ENCODE measurements around the gene MARCHF3.
"Not testable (repeated sequence)": the region's sequence is repeated elsewhere in the genome, so short reads cannot be mapped to it uniquely, and the experiment has no call there.

The MARCHF3 gene

GRCh38 chr5:126843375-126843774 is 187.0 kb downstream of the MARCHF3 start:
- not testable (repeated sequence) for H3K27ac ChIP-seq (ENCODE audit: low read depth, low read length); H3K4me3 ChIP-seq (ENCODE audit: low read length); H3K4me2 ChIP-seq (ENCODE audit: low read length); H3K9ac ChIP-seq (ENCODE audit: low read length); H2AK5ac ChIP-seq (ENCODE audit: low read length); H3K79me1 ChIP-seq (ENCODE audit: low read length); H3K18ac ChIP-seq (ENCODE audit: low read length); H3K27me3 ChIP-seq (ENCODE audit: insufficient read depth, low read length, poor library complexity); H3K56ac ChIP-seq (ENCODE audit: low read length); H2BK5ac ChIP-seq (ENCODE audit: low read length); DNase-seq; H2BK15ac ChIP-seq (replicated peaks; ENCODE audit: low read depth); H3K4ac ChIP-seq (ENCODE audit: low read depth, low read length); H3K79me2 ChIP-seq (ENCODE audit: control insufficient read depth, insufficient read depth, low read length); H3K23ac ChIP-seq (ENCODE audit: low read length); H4K8ac ChIP-seq (ENCODE audit: low read depth, low read length); H2BK120ac ChIP-seq (ENCODE audit: low read depth, low read length); H4K5ac ChIP-seq (ENCODE audit: low read length); H3K36me3 ChIP-seq (ENCODE audit: control insufficient read depth, insufficient read depth, low read length)
- peaks cover 11% of the 10 kb centered on the region for H3K4me1 ChIP-seq (ENCODE audit: control insufficient read depth, low read depth, low read length)
- no CpG with 5 or more reads among the region's 11 CpGs for WGBS (ENCODE audit: extremely low coverage, insufficient coverage, low lambda C conversion rate)

- H3K56ac ChIP-seq (ENCODE audit: low read length); H3K27me3 ChIP-seq (ENCODE audit: insufficient read depth, low read length, poor library complexity); H3K4me2 ChIP-seq (ENCODE audit: low read length); H3K4ac ChIP-seq (ENCODE audit: low read depth, low read length); H2BK15ac ChIP-seq (replicated peaks; ENCODE audit: low read depth); H2AK5ac ChIP-seq (ENCODE audit: low read length); H3K18ac ChIP-seq (ENCODE audit: low read length); H2BK120ac ChIP-seq (ENCODE audit: low read depth, low read length); H3K36me3 ChIP-seq (ENCODE audit: control insufficient read depth, insufficient read depth, low read length); H3K79me1 ChIP-seq (ENCODE audit: low read length); H3K9ac ChIP-seq (ENCODE audit: low read length); H3K79me2 ChIP-seq (ENCODE audit: control insufficient read depth, insufficient read depth, low read length); H4K5ac ChIP-seq (ENCODE audit: low read length); H3K4me3 ChIP-seq (ENCODE audit: low read length); H2BK5ac ChIP-seq (ENCODE audit: low read length); H3K23ac ChIP-seq (ENCODE audit: low read length); H4K8ac ChIP-seq (ENCODE audit: low read depth, low read length); H3K4me1 ChIP-seq (ENCODE audit: control insufficient read depth, low read depth, low read length); H3K27ac ChIP-seq (ENCODE audit: low read depth, low read length): not testable (repeated sequence)
- WGBS (ENCODE audit: extremely low coverage, insufficient coverage, low lambda C conversion rate) = no CpG with 5 or more reads among the region's 7 CpGs
- peak; percentile 44 for DNase-seq
Measured at GRCh38 chr5:126839407-126839806, 191.0 kb downstream of the MARCHF3 start.

- no CpG with 5 or more reads among the region's 7 CpGs for WGBS (ENCODE audit: extremely low coverage, insufficient coverage, low lambda C conversion rate)
- no peak overlapping the region for H3K23ac ChIP-seq (ENCODE audit: low read length)
- H3K56ac ChIP-seq (ENCODE audit: low read length) = no peak overlapping the region
- H2BK120ac ChIP-seq (ENCODE audit: low read depth, low read length) = no peak overlapping the region
- H3K4me3 ChIP-seq (ENCODE audit: low read length) = no peak overlapping the region
- no peak overlapping the region for H4K8ac ChIP-seq (ENCODE audit: low read depth, low read length)
- no peak for DNase-seq
- H3K36me3 ChIP-seq (ENCODE audit: control insufficient read depth, insufficient read depth, low read length) = peaks cover 4% of the 10 kb centered on the region
- H3K4ac ChIP-seq (ENCODE audit: low read depth, low read length) = no peak overlapping the region
- H2AK5ac ChIP-seq (ENCODE audit: low read length) = no peak overlapping the region
- no peak overlapping the region for H3K4me2 ChIP-seq (ENCODE audit: low read length)
- no peak overlapping the region for H3K27ac ChIP-seq (ENCODE audit: low read depth, low read length)
- H4K5ac ChIP-seq (ENCODE audit: low read length) = no peak overlapping the region
- H2BK15ac ChIP-seq (replicated peaks; ENCODE audit: low read depth) = no peak overlapping the region
- no peaks in the 10 kb centered on the region for H3K27me3 ChIP-seq (ENCODE audit: insufficient read depth, low read length, poor library complexity)
- no peak overlapping the region for H3K18ac ChIP-seq (ENCODE audit: low read length)
- peaks cover 1% of the 10 kb centered on the region for H3K79me1 ChIP-seq (ENCODE audit: low read length)
- no peak overlapping the region for H2BK5ac ChIP-seq (ENCODE audit: low read length)
- no peak overlapping the region for H3K9ac ChIP-seq (ENCODE audit: low read length)
- no peaks in the 10 kb centered on the region for H3K79me2 ChIP-seq (ENCODE audit: control insufficient read depth, insufficient read depth, low read length)
- H3K4me1 ChIP-seq (ENCODE audit: control insufficient read depth, low read depth, low read length) = peaks cover 3% of the 10 kb centered on the region
Measured at GRCh38 chr5:126837906-126838539, 192.3 kb downstream of the MARCHF3 start.

GRCh38 chr5:126837242-126837641 is 193.1 kb downstream of the MARCHF3 start:
- H3K4ac ChIP-seq (ENCODE audit: low read depth, low read length) = no peak overlapping the region
- no peak overlapping the region for H3K4me3 ChIP-seq (ENCODE audit: low read length)
- no peak overlapping the region for H4K8ac ChIP-seq (ENCODE audit: low read depth, low read length)
- H3K23ac ChIP-seq (ENCODE audit: low read length) = no peak overlapping the region
- no CpG with 5 or more reads among the region's 4 CpGs for WGBS (ENCODE audit: extremely low coverage, insufficient coverage, low lambda C conversion rate)
- H3K79me1 ChIP-seq (ENCODE audit: low read length) = peaks cover 1% of the 10 kb centered on the region
- H3K79me2 ChIP-seq (ENCODE audit: control insufficient read depth, insufficient read depth, low read length) = no peaks in the 10 kb centered on the region
- H3K9ac ChIP-seq (ENCODE audit: low read length) = no peak overlapping the region
- H2BK5ac ChIP-seq (ENCODE audit: low read length) = no peak overlapping the region
- H2BK15ac ChIP-seq (replicated peaks; ENCODE audit: low read depth) = no peak overlapping the region
- no peak for DNase-seq
- no peak overlapping the region for H4K5ac ChIP-seq (ENCODE audit: low read length)
- no peak overlapping the region for H3K27ac ChIP-seq (ENCODE audit: low read depth, low read length)
- H3K36me3 ChIP-seq (ENCODE audit: control insufficient read depth, insufficient read depth, low read length) = peaks cover 4% of the 10 kb centered on the region
- no peak overlapping the region for H3K4me2 ChIP-seq (ENCODE audit: low read length)
- H2BK120ac ChIP-seq (ENCODE audit: low read depth, low read length) = no peak overlapping the region
- H3K18ac ChIP-seq (ENCODE audit: low read length) = no peak overlapping the region
- peaks cover 3% of the 10 kb centered on the region for H3K4me1 ChIP-seq (ENCODE audit: control insufficient read depth, low read depth, low read length)
- H3K27me3 ChIP-seq (ENCODE audit: insufficient read depth, low read length, poor library complexity) = no peaks in the 10 kb centered on the region
- H2AK5ac ChIP-seq (ENCODE audit: low read length) = no peak overlapping the region
- no peak overlapping the region for H3K56ac ChIP-seq (ENCODE audit: low read length)

GRCh38 chr5:126836778-126837177 is 193.6 kb downstream of the MARCHF3 start:
- Histone ChIP-seq H3K4me3 (ENCODE audit: low read length) (no peak overlapping the region), H4K5ac (ENCODE audit: low read length) (no peak overlapping the region), H2BK120ac (ENCODE audit: low read depth, low read length) (no peak overlapping the region), H3K4ac (ENCODE audit: low read depth, low read length) (no peak overlapping the region), H3K79me2 (ENCODE audit: control insufficient read depth, insufficient read depth, low read length) (no peaks in the 10 kb centered on the region), H3K79me1 (ENCODE audit: low read length) (peaks cover 1% of the 10 kb centered on the region), H2BK15ac (replicated peaks; ENCODE audit: low read depth) (no peak overlapping the region), H3K56ac (ENCODE audit: low read length) (no peak overlapping the region), H2AK5ac (ENCODE audit: low read length) (no peak overlapping the region), H2BK5ac (ENCODE audit: low read length) (no peak overlapping the region), H3K27me3 (ENCODE audit: insufficient read depth, low read length, poor library complexity) (no peaks in the 10 kb centered on the region), H3K4me2 (ENCODE audit: low read length) (no peak overlapping the region), H3K4me1 (ENCODE audit: control insufficient read depth, low read depth, low read length) (peaks cover 3% of the 10 kb centered on the region), H3K23ac (ENCODE audit: low read length) (no peak overlapping the region), H3K36me3 (ENCODE audit: control insufficient read depth, insufficient read depth, low read length) (peaks cover 4% of the 10 kb centered on the region), H3K27ac (ENCODE audit: low read depth, low read length) (no peak overlapping the region), H3K18ac (ENCODE audit: low read length) (no peak overlapping the region), H3K9ac (ENCODE audit: low read length) (no peak overlapping the region), H4K8ac (ENCODE audit: low read depth, low read length) (no peak overlapping the region)
- no peak for DNase-seq
- WGBS (ENCODE audit: extremely low coverage, insufficient coverage, low lambda C conversion rate) = no CpG with 5 or more reads among the region's 2 CpGs

- H4K5ac ChIP-seq (ENCODE audit: low read length) = no peak overlapping the region
- no peak overlapping the region for H3K18ac ChIP-seq (ENCODE audit: low read length)
- H3K79me1 ChIP-seq (ENCODE audit: low read length) = peaks cover 16% of the 10 kb centered on the region
- no peak overlapping the region for H3K23ac ChIP-seq (ENCODE audit: low read length)
- no peak overlapping the region for H3K56ac ChIP-seq (ENCODE audit: low read length)
- no peak overlapping the region for H3K9ac ChIP-seq (ENCODE audit: low read length)
- H3K4ac ChIP-seq (ENCODE audit: low read depth, low read length) = no peak overlapping the region
- H3K27ac ChIP-seq (ENCODE audit: low read depth, low read length) = no peak overlapping the region
- peaks cover 18% of the 10 kb centered on the region for H3K36me3 ChIP-seq (ENCODE audit: control insufficient read depth, insufficient read depth, low read length)
- no peak overlapping the region for H2BK15ac ChIP-seq (replicated peaks; ENCODE audit: low read depth)
- H3K4me3 ChIP-seq (ENCODE audit: low read length) = no peak overlapping the region
- H3K79me2 ChIP-seq (ENCODE audit: control insufficient read depth, insufficient read depth, low read length) = peaks cover 7% of the 10 kb centered on the region
- no peak overlapping the region for H2AK5ac ChIP-seq (ENCODE audit: low read length)
- DNase-seq = no peak
- no peak overlapping the region for H4K8ac ChIP-seq (ENCODE audit: low read depth, low read length)
- WGBS (ENCODE audit: extremely low coverage, insufficient coverage, low lambda C conversion rate) = no CpG with 5 or more reads among the region's 1 CpG
- no peaks in the 10 kb centered on the region for H3K27me3 ChIP-seq (ENCODE audit: insufficient read depth, low read length, poor library complexity)
- no peaks in the 10 kb centered on the region for H3K4me1 ChIP-seq (ENCODE audit: control insufficient read depth, low read depth, low read length)
- H3K4me2 ChIP-seq (ENCODE audit: low read length) = no peak overlapping the region
- H2BK5ac ChIP-seq (ENCODE audit: low read length) = no peak overlapping the region
- no peak overlapping the region for H2BK120ac ChIP-seq (ENCODE audit: low read depth, low read length)
Measured at GRCh38 chr5:126831156-126831555, 199.2 kb downstream of the MARCHF3 start.

All from mesendoderm (in vitro differentiated cells).